Activated T-helper 1 cell treated with anti-CD3 and anti-CD28 coated beads, Interleukin-12 subunit alpha, Interleukin-12 subunit beta, Interleukin-2, Interleukin-4 antibody, amounts not matched to agents 30 ng/mL and 10 ng/mL and 1 ng/mL, durations not matched to agents 14 hours and 24 hours and 36 hours (primary cell): ENCODE results near the gene INHBB. TPM values are rescaled to one million over a fixed set of nuclear protein-coding genes. Genes with fewer than 3 reads are reported as not detected.
"Not testable (repeated sequence)": the region's sequence is repeated elsewhere in the genome, so short reads cannot be mapped to it uniquely, and the experiment has no call there.

Source experiments
- DNase-seq: peaks from one replicate; pipeline ENCODE4 v3.0.0; 2021; ENCODE audit warnings: low spot score
- H3K27ac Mint-ChIP-seq: one replicate; pipeline ENCODE4 v1.8.0; 2021; ENCODE audit warnings: mild to moderate bottlenecking, mixed read lengths
- H3K27me3 Mint-ChIP-seq: one replicate; pipeline ENCODE4 v1.8.0; 2022; ENCODE audit warnings: mild to moderate bottlenecking, moderate library complexity, mixed read lengths; ENCODE audit not compliant: insufficient read depth
- H3K36me3 Mint-ChIP-seq: one replicate; pipeline ENCODE4 v1.8.0; 2021; ENCODE audit warnings: low read depth, mixed read lengths
- H3K4me1 Mint-ChIP-seq: one replicate; pipeline ENCODE4 v1.8.0; 2021; ENCODE audit warnings: low read depth, mixed read lengths
- H3K4me3 Mint-ChIP-seq: one replicate; pipeline ENCODE4 v1.8.0; 2021; ENCODE audit warnings: mild to moderate bottlenecking, moderate library complexity, mixed read lengths
- H3K9me3 Mint-ChIP-seq: one replicate; pipeline ENCODE4 v1.8.0; 2021; ENCODE audit warnings: mixed read lengths
- intact Hi-C: fragments of 100-400 bp; cut with micrococcal nuclease; formaldehyde crosslinking; loops from one replicate; pipeline ENCODE4 v1.15.1; 2024
- total RNA-seq: library from RNA; stranded (reverse); gene quantifications from 2 replicates; pipeline ENCODE4 v1.2.3, GENCODE V29; 2022

The INHBB gene
- total RNA-seq, 1 donor from 2014 or later, result not detected

DNA sequence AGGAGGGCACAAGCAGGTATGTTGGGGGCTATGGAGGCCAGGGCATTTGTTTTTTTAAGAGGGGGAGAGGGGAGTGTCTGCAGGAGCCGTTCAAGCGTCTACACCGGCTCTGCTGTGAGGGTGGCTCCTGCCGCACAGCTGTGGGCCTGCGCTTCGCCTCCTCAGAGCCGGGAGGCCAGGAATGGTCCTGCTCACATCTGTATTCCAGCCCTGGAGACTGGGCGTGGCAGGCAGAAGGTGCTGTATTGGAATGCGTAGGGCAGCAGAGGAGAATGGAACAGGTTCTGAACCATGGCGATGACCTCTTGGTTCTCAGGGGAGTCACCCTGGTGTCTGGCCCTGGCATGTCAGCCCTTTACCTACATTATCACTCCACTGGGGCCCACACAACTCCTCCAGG is 26.8 kb upstream of the INHBB start:
- no peak for DNase-seq
- Mint-ChIP-seq H3K4me3 (no peak overlapping the region), H3K9me3 (no peaks in the 10 kb centered on the region), H3K36me3 (no peaks in the 10 kb centered on the region), H3K27ac (no peak overlapping the region), H3K27me3 (peaks cover 9% of the 10 kb centered on the region), H3K4me1 (peaks cover 16% of the 10 kb centered on the region)
- intact Hi-C loops, result loop anchor here (10.0 kb wide), 1 partner anchor 644 kb away; the partner anchor contains the start of gene TMEM177

DNA sequence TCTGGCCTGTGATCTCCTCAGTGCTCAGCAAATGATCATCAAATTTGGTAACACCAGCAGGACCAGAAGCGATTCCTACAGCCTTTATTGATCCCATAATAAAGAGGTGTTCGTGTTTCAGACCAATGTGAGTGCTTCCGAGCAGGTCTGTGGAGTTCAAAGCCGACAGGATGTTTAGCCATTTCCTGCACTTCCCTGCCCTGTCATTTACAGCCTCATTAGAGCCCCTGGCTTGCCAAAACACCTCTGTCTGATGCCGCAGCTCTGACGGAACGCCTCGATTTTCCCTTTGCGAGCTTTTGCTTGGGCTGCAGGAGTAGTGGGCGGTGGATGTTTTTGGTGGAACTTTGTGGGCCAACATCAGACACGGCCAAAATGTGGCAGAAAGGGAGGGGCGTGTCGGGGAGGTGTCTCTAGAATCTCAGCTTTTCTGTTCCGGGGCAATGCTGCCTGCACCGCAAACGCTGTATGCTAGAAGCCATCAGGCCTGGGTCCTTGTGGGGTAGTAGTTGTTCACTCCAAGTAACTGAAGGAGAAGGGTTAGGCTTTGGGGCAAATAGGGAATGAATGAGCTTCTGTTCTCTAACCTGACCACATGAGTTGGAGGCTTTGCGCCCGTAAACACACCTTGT is 26.1 kb upstream of the INHBB start:
- Mint-ChIP-seq H3K27ac (no peak overlapping the region), H3K27me3 (peaks cover 9% of the 10 kb centered on the region), H3K4me3 (no peak overlapping the region), H3K4me1 (peaks cover 9% of the 10 kb centered on the region), H3K9me3 (no peaks in the 10 kb centered on the region), H3K36me3 (no peaks in the 10 kb centered on the region)
- intact Hi-C loops, result loop anchor here (10.0 kb wide), 1 partner anchor 645 kb away; the partner anchor contains the start of gene TMEM177
- DNase-seq, result no peak

DNA sequence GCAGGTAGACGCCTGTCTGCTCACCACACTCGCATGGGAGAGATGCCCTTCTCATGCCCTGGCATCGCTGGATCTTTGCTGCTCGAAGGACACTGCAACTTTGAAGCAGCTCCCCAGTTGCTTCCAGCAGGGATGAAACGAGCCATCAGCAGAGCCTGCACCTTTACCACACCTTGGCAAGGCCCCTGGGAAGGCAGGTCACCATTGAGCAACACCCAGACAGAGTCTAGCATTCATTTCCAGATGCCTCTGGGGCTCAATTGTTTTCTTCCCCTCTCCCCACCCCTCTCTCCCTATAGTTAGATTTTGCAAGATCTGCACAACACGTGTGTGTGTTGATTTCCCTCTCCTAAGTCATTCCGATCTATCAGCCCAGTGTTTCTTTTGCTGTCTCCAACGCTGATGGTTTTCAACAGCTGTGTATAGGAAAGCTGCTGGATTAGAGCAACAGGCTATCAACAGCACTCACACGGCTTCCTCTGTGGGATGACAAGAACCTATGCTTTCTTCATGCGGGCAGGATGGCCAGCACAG is 25.6 kb upstream of the INHBB start:
- H3K4me1 Mint-ChIP-seq, result peaks cover 3% of the 10 kb centered on the region
- no peaks in the 10 kb centered on the region for H3K9me3 Mint-ChIP-seq
- H3K27ac Mint-ChIP-seq, result no peak overlapping the region

DNA sequence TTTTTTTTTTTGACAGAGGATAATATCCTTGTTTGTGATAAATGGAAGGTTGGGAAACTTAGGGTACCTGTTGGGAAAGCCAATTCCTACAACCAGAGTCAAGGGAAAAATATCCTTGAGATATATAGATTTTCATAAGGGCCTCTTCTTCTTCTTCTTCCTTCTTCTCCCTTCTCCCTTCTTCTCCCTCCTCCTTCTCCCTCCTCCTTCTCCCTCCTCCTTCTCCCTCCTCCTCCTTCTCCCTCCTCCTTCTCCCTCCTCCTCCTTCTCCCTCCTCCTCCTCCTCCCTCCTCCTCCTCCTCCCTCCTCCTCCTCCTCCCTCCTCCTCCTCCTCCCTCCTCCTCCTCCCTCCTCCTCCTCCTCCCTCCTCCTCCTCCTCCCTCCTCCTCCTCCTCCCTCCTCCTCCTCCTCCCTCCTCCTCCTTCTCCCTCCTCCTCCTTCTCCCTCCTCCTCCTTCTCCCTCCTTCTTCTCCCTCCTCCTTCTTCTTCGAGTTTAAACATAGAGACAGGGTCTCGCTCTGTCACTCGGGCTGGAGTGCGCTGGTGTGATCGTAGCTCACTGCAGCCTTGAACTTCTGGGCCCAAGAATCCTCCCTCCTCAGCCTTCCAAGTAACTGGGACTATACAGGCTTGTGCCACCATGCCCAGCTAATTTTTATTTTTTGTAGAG is 24.9 kb upstream of the INHBB start:
- H3K27ac Mint-ChIP-seq, intact Hi-C loops, H3K4me1 Mint-ChIP-seq, DNase-seq, H3K9me3 Mint-ChIP-seq, H3K4me3 Mint-ChIP-seq, H3K36me3 Mint-ChIP-seq: not testable (repeated sequence)
- peaks cover 12% of the 10 kb centered on the region for H3K27me3 Mint-ChIP-seq

More for the DNA sequence above, 25.6 kb upstream of the INHBB start:
- Mint-ChIP-seq H3K36me3 (no peaks in the 10 kb centered on the region), H3K27me3 (peaks cover 9% of the 10 kb centered on the region), H3K4me3 (no peak overlapping the region)
- DNase-seq, result no peak
- intact Hi-C loops, result no loop called here

DNA sequence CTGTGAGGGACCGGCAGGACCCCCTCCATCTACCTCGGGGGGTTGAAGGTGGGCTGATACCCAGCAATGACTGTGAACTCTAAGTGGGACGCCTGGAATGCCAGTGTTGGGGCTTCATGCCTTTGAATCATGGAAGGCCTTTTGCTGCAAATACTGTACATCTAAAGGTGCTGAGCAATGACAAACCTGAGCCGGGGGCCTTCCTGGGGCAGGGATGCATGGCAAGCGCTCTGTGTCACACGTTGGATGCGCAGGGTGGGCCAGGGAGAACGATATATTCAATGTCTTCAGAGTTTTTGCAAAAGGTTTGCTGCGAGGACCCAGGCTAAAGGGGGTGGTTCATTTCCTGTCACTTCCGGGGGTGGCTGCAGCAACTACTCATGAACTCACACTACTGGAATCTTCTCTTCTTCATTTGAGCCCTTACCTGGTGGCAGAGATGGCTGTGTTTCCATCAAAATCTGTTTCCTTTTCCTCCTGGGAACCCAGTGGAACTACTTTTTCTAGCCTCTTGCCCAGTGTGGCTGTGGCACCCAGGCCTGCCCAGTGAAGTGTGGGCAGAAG is 24.1 kb upstream of the INHBB start:
- no peaks in the 10 kb centered on the region for H3K9me3 Mint-ChIP-seq
- no peak for DNase-seq
- peaks cover 12% of the 10 kb centered on the region for H3K27me3 Mint-ChIP-seq
- intact Hi-C loops, result no loop called here
- H3K27ac Mint-ChIP-seq, result no peak overlapping the region
- H3K4me1 Mint-ChIP-seq, result no peaks in the 10 kb centered on the region
- no peak overlapping the region for H3K4me3 Mint-ChIP-seq
- no peaks in the 10 kb centered on the region for H3K36me3 Mint-ChIP-seq

DNA sequence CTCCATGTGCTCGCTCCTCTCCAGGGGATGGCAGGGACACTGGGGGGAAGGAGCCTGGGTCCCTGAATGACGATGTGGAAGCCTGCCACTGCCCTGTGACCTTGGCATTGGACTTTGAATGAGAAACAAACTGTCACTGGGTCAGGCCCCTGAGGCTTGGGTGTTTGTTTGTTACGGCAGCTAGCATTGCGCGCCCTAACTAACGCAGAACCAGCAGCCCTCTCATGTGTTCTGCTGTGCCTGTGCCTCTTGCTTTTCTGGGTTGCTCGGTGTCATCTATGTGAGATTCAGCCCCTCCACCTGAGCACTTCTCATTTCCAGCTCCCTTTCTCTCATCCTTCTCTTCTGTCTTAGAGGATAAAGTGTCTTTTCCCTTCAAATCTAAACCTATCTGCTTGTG is 23.6 kb upstream of the INHBB start:
- Mint-ChIP-seq H3K36me3 (no peaks in the 10 kb centered on the region), H3K9me3 (no peaks in the 10 kb centered on the region), H3K4me3 (no peak overlapping the region), H3K27me3 (peaks cover 12% of the 10 kb centered on the region), H3K4me1 (no peaks in the 10 kb centered on the region), H3K27ac (no peak overlapping the region)
- intact Hi-C loops, result no loop called here
- DNase-seq, result no peak

DNA sequence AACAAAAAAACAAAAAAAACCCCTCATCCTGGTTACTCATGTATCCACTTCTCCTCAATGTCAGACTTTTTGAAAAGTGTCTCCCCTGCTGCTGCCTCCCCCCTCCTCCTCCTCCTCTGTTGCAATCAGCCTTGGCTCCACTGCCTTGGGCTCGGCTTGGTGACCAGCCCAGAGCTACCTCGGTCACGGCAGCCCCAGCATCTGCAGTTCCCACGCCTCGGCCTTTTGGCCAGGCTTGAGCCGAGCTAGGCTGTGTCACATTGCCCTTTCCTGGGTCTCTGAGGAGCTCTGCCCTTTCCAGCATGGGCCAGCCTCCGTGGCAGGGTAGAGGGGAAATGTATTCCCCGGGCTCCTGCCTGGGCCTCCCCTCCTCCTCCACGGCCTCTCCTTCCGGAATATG is 22.7 kb upstream of the INHBB start:
- no peaks in the 10 kb centered on the region for H3K36me3 Mint-ChIP-seq
- no peak overlapping the region for H3K27ac Mint-ChIP-seq
- peaks cover 10% of the 10 kb centered on the region for H3K27me3 Mint-ChIP-seq
- H3K9me3 Mint-ChIP-seq, result no peaks in the 10 kb centered on the region
- no peaks in the 10 kb centered on the region for H3K4me1 Mint-ChIP-seq
- no peak overlapping the region for H3K4me3 Mint-ChIP-seq
- intact Hi-C loops, result no loop called here
- no peak for DNase-seq

DNA sequence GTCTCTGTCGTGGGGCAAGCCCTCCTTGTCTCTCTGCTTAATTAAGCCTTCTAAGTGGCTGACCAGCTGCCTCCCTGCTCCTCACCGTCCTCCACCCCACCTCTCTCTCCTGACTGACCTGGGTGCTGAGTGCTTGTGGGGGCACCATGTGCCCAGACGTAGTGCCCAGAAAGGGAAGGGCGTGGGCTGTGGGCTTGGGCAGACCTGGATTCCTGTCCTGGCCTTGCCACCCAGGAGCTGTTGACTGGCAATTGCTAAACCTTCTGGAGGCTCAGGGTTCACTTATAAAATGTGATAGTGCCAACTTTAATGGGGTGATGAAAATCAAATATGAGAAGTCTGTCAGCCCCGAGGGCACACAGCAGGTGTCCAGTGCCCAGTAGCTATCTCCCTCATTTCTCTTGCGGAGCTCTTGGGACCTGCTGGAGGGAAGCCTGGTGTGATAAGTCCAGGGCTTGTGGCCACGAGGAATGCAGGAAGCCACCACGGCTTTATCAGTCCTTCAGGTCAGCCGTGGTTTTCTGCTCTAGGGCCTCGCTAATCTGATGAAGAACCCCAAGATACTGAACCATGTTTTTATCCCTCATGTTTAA is 22.0 kb upstream of the INHBB start:
- H3K4me1 Mint-ChIP-seq, result no peaks in the 10 kb centered on the region
- no peaks in the 10 kb centered on the region for H3K36me3 Mint-ChIP-seq
- DNase-seq, result no peak
- H3K9me3 Mint-ChIP-seq, result no peaks in the 10 kb centered on the region
- H3K27ac Mint-ChIP-seq, result no peak overlapping the region
- H3K27me3 Mint-ChIP-seq, result peaks cover 10% of the 10 kb centered on the region
- H3K4me3 Mint-ChIP-seq, result no peak overlapping the region
- intact Hi-C loops, result no loop called here

DNA sequence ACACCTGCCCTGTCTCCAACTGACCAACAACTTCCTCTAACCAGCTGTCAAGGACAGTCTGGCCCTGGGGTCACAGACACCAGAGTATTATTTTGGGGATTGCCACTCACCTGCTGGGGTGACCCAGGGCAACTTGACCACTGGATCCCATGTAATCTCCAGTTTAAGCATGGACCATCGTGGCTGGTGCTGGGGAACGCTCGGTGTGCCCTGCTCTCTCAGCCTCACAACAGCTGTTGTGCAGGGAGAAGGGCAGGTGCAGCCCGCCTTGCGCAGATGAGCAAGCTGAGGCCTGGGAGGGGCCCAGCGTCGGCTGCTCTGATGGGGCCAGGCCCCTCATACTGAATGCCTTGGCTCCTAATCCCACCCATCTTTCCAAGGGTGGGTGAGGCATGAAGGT is 21.0 kb upstream of the INHBB start:
- Mint-ChIP-seq H3K4me1 (no peaks in the 10 kb centered on the region), H3K27me3 (peaks cover 6% of the 10 kb centered on the region), H3K27ac (no peak overlapping the region), H3K4me3 (no peak overlapping the region), H3K36me3 (no peaks in the 10 kb centered on the region), H3K9me3 (no peaks in the 10 kb centered on the region)
- no peak for DNase-seq
- intact Hi-C loops, result no loop called here

DNA sequence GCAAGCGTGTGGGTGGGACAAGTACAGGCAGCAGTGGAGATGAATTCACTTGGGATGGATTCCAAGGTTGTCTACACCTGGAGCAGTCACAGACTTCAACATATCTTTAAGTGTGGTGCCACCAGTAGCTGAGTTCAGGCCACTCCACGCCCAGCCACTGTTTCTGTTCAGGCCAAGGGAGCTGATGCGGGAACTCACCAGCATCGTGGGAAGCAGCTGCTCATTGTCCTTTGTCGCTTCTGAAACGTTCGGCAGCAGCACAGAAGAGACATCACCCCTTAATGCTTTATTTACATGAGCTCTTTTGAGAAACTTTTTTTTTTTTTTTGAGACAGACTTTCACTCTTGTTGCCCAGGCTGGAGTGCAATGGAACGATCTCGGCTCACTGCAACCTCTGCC is 19.9 kb upstream of the INHBB start:
- Mint-ChIP-seq H3K27me3 (peaks cover 11% of the 10 kb centered on the region), H3K27ac (no peak overlapping the region), H3K9me3 (no peaks in the 10 kb centered on the region), H3K4me3 (no peak overlapping the region), H3K4me1 (no peaks in the 10 kb centered on the region), H3K36me3 (no peaks in the 10 kb centered on the region)
- intact Hi-C loops, result no loop called here
- no peak for DNase-seq

DNA sequence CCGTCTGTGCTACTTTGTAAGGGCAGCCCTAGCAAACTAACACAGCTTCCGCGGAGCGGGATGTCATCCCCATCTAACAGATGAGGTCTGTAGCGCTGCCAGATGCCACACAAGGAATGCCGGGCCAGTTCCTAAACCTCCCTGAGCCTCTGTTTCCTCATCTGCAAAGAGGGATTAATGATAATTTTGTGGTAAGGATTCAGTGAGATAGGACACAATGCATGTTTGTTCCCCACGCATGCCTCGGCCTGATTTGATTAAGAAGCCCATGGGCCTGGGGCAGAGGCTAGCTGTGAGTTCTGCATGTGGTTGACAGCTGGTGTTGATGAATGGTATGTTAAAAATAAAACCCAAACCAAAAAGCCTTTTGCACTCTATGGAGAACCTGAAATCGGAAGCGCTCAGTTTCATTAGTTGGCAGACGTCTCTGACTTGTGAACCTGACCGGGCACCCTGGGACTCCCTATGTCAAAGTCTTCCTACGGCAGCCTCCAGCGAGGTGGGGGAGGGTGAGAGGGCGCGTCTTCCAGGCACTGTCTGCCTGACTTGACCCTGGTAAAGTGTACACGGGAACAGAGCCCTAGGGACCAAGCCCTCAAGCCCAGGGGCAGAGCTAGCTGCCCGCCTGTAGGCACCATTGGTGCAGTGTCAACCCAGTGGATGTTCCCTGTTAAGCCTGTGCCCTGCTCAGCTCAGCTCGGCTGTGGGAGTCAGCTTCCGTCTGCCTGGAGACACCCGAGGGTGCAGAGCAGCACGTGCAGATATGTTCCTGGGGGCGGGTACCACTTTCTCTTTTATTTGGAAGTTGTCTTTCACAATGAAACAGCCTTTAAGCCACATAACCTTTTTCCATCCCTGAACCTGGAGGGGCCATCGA is 14.8 kb upstream of the INHBB start:
- H3K9me3 Mint-ChIP-seq, result no peaks in the 10 kb centered on the region
- H3K36me3 Mint-ChIP-seq, result no peaks in the 10 kb centered on the region
- intact Hi-C loops, result no loop called here
- H3K4me3 Mint-ChIP-seq, result no peak overlapping the region
- H3K27me3 Mint-ChIP-seq, result peaks cover 23% of the 10 kb centered on the region
- no peaks in the 10 kb centered on the region for H3K4me1 Mint-ChIP-seq
- H3K27ac Mint-ChIP-seq, result no peak overlapping the region
- DNase-seq, result no peak

DNA sequence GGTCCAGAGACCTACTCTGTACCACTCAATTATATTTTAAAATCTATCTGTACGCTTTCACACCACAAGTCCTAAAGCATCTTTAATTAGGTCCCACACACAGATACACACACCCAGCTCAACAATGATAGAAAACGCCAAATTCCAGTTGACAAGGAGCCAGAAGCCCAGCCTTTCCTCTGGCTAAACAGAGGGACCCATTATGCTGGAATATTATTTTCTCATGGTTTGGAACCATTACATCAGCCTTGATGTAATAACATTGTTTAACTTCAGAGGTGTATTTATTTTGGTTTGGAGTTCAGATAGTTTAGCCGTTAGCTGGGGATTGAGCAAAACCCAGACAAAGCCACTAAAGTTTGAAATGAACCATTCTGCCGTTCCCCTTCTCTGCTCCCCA is 14.0 kb upstream of the INHBB start:
- H3K36me3 Mint-ChIP-seq, result no peaks in the 10 kb centered on the region
- no peak for DNase-seq
- H3K4me3 Mint-ChIP-seq, result no peak overlapping the region
- no peak overlapping the region for H3K27ac Mint-ChIP-seq
- H3K4me1 Mint-ChIP-seq, result no peaks in the 10 kb centered on the region
- no peaks in the 10 kb centered on the region for H3K9me3 Mint-ChIP-seq
- intact Hi-C loops, result no loop called here
- H3K27me3 Mint-ChIP-seq, result peaks cover 25% of the 10 kb centered on the region
